Activated CD8-positive, alpha-beta T cell treated with anti-CD3 and anti-CD28 coated beads for 36 hours (primary cell): ENCODE results near the gene SAA1. TPM values are rescaled to one million over a fixed set of nuclear protein-coding genes. Genes with fewer than 3 reads are reported as not detected.

Source experiments
- ATAC-seq: fragments of 200-7000 bp; cut with Tn5 transposase; one replicate; pipeline ENCODE4 v1.10.0; 2021; ENCODE audit warnings: mild to moderate bottlenecking, moderate library complexity
- CTCF ChIA-PET: fragments of 350-600 bp; sonication (Branson Sonifier 250); formaldehyde crosslinking; loops from one replicate; lab custom pipeline; 2021; ENCODE audit warnings: antibody characterized with exemption; lab: Charles Lee
- POLR2A ChIA-PET: fragments of 350-600 bp; sonication (Branson Sonifier 250); formaldehyde crosslinking; loops from one replicate; lab custom pipeline; 2021; ENCODE audit warnings: antibody characterized with exemption; lab: Charles Lee
- DNase-seq: peaks from one replicate; pipeline ENCODE4 v3.0.0-alpha.2; 2020
- H3K27ac Mint-ChIP-seq: one replicate; pipeline ENCODE4 v1.8.0; 2021; ENCODE audit warnings: mild to moderate bottlenecking, mixed read lengths
- H3K27me3 Mint-ChIP-seq: one replicate; pipeline ENCODE4 v1.8.0; 2021; ENCODE audit warnings: mixed read lengths
- H3K36me3 Mint-ChIP-seq: one replicate; pipeline ENCODE4 v1.8.0; 2021; ENCODE audit warnings: low read depth, mixed read lengths
- H3K4me1 Mint-ChIP-seq: one replicate; pipeline ENCODE4 v1.8.0; 2021; ENCODE audit warnings: low read depth, mixed read lengths
- H3K4me3 Mint-ChIP-seq: one replicate; pipeline ENCODE4 v1.8.0; 2021; ENCODE audit warnings: mild to moderate bottlenecking, moderate library complexity, mixed read lengths
- H3K9me3 Mint-ChIP-seq: one replicate; pipeline ENCODE4 v1.8.0; 2021; ENCODE audit warnings: mixed read lengths
- intact Hi-C: fragments of 100-400 bp; cut with micrococcal nuclease; formaldehyde crosslinking; loops from one replicate; pipeline ENCODE4 v1.10.0; 2022
- total RNA-seq, 2 experiments: library from RNA; stranded (reverse); gene quantifications; one replicate each; pipeline ENCODE4 v1.2.3, GENCODE V29; 2021
- TF ChIP-seq, protein P1 (sequence below): fragments of 200-600 bp; IDR thresholded peaks from one replicate; pipeline ENCODE4 v1.8.0; 2022; ENCODE audit warnings: antibody characterized with exemption, mild to moderate bottlenecking

The SAA1 gene
- total RNA-seq, 2 experiments from 2014 or later = not detected

- intact Hi-C loops = no loop called here
These were observed 45.9 kb downstream of the SAA1 start for GRCh38 chr11:18312012-18312411.

DNA sequence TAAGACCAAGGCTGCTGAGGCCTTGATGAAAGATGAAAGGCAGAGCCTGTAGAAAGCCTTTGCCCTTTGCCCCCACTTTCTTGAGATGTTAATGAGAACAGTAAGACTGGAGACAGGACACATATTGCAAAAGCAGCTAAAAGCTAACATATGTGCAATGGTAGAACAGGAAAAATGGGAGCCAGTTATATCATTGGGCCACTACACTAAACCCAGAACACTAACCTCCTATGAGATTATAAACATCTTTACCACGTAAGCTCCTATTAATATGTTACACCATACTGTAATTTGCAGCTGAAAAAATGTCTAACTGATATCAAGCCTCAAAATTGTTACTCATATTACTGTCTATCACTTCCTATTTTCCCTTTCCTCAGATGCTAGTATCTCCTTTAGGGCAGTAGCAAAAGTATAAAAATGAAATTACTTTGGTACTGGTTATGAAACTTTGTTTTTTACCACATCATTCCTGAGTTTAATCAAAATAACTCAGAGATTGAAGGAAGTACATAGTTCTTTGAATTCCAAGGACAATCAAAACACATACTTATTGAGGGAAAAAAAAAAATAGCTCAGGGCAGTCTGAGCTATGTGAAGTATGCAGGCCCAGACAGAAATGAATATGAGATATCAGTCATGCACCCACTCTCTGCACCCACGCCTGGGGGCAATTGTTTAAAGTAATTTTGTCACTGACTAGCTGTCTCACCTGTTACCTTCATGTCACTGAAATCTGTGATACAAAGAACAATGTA, 46.8 kb downstream of the SAA1 start:
- Mint-ChIP-seq H3K9me3 (no peaks in the 10 kb centered on the region), H3K27me3 (no peaks in the 10 kb centered on the region), H3K27ac (no peak overlapping the region), H3K4me3 (no peak overlapping the region), H3K4me1 (peaks cover 4% of the 10 kb centered on the region), H3K36me3 (peaks cover 22% of the 10 kb centered on the region)
- TF ChIP-seq, protein P1, sequence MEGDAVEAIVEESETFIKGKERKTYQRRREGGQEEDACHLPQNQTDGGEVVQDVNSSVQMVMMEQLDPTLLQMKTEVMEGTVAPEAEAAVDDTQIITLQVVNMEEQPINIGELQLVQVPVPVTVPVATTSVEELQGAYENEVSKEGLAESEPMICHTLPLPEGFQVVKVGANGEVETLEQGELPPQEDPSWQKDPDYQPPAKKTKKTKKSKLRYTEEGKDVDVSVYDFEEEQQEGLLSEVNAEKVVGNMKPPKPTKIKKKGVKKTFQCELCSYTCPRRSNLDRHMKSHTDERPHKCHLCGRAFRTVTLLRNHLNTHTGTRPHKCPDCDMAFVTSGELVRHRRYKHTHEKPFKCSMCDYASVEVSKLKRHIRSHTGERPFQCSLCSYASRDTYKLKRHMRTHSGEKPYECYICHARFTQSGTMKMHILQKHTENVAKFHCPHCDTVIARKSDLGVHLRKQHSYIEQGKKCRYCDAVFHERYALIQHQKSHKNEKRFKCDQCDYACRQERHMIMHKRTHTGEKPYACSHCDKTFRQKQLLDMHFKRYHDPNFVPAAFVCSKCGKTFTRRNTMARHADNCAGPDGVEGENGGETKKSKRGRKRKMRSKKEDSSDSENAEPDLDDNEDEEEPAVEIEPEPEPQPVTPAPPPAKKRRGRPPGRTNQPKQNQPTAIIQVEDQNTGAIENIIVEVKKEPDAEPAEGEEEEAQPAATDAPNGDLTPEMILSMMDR = no peak
- intact Hi-C loops = no loop called here
- POLR2A ChIA-PET = interaction anchor here (0.6 to 1.2 kb wide), 3 partner anchors 9 to 198 kb away, joined by 3 to 4 read pairs (median 3); partner anchors contain the start of gene HPS5
- no peak for DNase-seq
- no peak for ATAC-seq
- CTCF ChIA-PET = interaction anchor here (0.7 to 1.4 kb wide), 3 partner anchors 8 to 70 kb away, joined by 3 to 4 read pairs (median 4); partner anchors contain the start of gene HPS5

More at GRCh38 chr11:18312012-18312411, 45.9 kb downstream of the SAA1 start:
- CTCF ChIA-PET = interaction anchor here (1.0 kb wide), 1 partner anchor 71 kb away, joined by 3 read pairs; no protein-coding TSS in a partner anchor
- POLR2A ChIA-PET = interaction anchor here (0.6 to 2.4 kb wide), 2 partner anchors 10 to 197 kb away, joined by 3 to 11 read pairs; partner anchors contain the start of genes GTF2H1 and HPS5
- DNase-seq (no peak), ATAC-seq (no peak)
- Mint-ChIP-seq H3K4me1 (peaks cover 4% of the 10 kb centered on the region), H3K27me3 (no peaks in the 10 kb centered on the region), H3K9me3 (no peaks in the 10 kb centered on the region), H3K27ac (peak overlapping the region; percentile 13), H3K36me3 (peaks cover 21% of the 10 kb centered on the region), H3K4me3 (no peak overlapping the region)
- TF ChIP-seq, protein P1 = no peak

DNA sequence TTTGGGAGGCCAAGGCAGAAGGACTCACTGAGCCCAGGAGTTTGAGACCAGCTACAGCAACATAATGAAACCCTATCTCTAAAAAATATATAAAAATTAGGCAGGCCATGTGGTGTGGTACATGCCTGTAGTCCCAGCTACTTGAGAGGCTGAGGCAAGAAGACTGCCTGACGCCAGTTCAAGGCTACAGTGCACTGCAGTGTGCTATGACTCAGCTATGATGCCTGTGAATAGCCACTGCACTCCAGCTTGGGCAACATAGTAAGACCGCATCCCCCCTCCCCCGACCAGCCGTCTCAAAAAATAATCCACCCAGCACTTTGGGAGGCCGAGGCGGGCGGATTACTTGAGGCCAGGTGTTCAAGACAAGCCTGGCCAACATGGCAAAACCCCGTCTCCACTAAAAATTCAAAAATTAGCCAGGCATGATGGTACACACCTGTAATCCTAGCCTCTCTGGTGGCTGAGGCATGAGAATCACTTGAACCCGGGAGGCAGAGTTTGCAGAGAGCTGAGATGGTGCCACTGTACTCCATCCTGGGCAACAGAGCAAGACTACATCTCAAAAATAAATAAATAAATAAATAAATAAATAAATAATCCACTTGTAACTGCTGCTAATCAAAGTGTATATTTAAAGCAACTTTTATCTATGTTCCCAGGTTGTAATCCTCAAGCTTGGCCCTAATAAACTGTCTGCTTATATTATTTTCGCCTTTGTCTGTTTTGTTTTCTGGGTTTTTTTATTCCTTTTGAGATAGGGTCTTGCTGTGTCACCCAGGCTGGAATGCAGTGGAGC, 48.1 kb downstream of the SAA1 start:
- no peak overlapping the region for H3K4me3 Mint-ChIP-seq
- H3K27me3 Mint-ChIP-seq = no peaks in the 10 kb centered on the region
- H3K36me3 Mint-ChIP-seq = peaks cover 22% of the 10 kb centered on the region
- ATAC-seq (no peak), DNase-seq (no peak)
- peaks cover 14% of the 10 kb centered on the region for H3K4me1 Mint-ChIP-seq
- no peak overlapping the region for H3K27ac Mint-ChIP-seq
- TF ChIP-seq, protein P1 = no peak
- CTCF ChIA-PET = interaction anchor here (2.6 kb wide), 1 partner anchor 70 kb away, joined by 10 read pairs; no protein-coding TSS in a partner anchor
- intact Hi-C loops = no loop called here
- POLR2A ChIA-PET = interaction anchor here (1.5 kb wide), 1 partner anchor 81 kb away, joined by 5 read pairs; the partner anchor contains the start of gene LDHA
- no peaks in the 10 kb centered on the region for H3K9me3 Mint-ChIP-seq

- Mint-ChIP-seq H3K36me3 (peaks cover 26% of the 10 kb centered on the region), H3K4me1 (peaks cover 22% of the 10 kb centered on the region), H3K4me3 (no peak overlapping the region), H3K27ac (peak overlapping the region; percentile 44), H3K9me3 (no peaks in the 10 kb centered on the region), H3K27me3 (no peaks in the 10 kb centered on the region)
- TF ChIP-seq, protein P1 = no peak
- ChIA-PET POLR2A (interaction anchor here (1.5 kb wide), 1 partner anchor 80 kb away, joined by 5 read pairs; the partner anchor contains the start of gene LDHA), CTCF (interaction anchor here (2.6 kb wide), 1 partner anchor 71 kb away, joined by 10 read pairs; no protein-coding TSS in a partner anchor)
- ATAC-seq = no peak
- no peak for DNase-seq
- intact Hi-C loops = no loop called here
These were observed 48.9 kb downstream of the SAA1 start for GRCh38 chr11:18314784-18315523.
